HG02642 (cell line): ENCODE measurements around the gene MIPEP.
"Not testable (repeated sequence)": the region's sequence is repeated elsewhere in the genome, so short reads cannot be mapped to it uniquely, and the experiment has no call there.

ENCODE experiments used
- ATAC-seq: cut with Tn5 transposase; IDR thresholded peaks from one replicate; pipeline ENCODE4 v1.9.1; 2021; ENCODE audit warnings: mild to moderate bottlenecking; ENCODE audit not compliant: unreplicated experiment, poor library complexity

MIPEP gene

DNA sequence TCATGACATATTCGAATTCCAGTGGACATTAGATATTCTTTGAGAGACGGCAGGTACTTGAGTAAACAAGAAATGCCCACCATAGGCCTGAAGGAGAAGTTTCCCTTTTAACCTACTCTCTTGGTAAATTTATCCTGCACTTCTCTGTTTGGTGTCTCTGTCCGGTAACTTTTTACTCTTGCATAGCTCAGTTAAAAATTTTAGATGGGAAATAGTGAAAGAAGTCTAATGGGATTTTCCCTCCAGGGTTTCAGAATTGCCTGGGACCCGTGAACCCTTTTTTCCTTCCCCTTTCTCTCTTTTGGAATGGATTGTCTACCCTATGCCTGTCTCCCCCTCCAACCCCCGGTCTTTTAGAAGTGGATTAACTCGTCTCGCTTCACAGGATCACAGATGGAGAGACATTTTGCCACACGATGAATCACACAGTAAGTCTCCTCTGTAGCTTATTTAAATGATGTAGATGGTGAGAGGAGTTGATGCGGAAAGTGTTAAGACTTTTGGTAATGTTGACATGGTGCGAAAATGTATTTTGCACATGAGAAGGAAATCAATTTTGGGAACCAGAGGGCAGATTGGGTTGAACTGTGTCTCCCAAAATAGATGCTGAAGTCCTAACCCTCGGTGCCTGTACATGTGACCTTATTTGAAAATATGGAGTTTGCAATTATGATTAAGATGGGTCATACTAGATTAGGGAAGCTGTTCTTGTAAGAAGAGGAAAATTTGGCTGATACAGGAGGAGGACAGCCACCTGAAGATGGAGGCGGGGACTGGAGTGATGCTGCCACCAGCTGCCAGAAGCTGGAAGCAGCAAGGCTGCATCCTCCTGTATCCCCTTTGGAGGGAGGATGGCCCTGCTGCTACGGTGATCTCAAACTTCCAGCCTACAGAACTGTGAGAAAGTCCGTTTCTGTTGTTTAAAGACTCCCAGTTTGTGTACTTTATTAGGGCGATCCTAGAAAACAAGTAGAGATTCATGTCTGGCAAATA, 711 bp upstream of the MIPEP start:
- ATAC-seq: no peak

DNA sequence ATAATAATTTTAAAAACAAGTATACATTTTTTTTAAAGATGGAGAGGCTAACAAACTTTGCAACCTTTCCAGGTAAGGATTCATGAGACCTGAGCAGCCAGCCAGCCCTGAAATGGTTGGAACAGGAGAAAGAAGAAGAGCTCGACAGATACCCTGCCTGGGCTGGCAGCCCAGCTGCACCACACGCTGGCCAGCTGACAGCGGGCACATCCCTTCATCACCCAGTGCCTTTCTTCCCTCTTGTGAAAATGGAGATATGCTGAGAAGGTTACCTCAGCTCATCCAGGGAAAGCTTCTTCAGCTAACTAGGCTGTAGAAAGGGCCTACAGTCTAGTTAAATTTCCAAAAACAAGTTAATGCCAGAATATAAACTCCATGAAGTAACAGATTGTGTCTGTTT, 4.8 kb downstream of the MIPEP start:
- ATAC-seq: not testable (repeated sequence)

GRCh38 chr13:23883255-23883654, 5.9 kb downstream of the MIPEP start:
- no peak for ATAC-seq

DNA sequence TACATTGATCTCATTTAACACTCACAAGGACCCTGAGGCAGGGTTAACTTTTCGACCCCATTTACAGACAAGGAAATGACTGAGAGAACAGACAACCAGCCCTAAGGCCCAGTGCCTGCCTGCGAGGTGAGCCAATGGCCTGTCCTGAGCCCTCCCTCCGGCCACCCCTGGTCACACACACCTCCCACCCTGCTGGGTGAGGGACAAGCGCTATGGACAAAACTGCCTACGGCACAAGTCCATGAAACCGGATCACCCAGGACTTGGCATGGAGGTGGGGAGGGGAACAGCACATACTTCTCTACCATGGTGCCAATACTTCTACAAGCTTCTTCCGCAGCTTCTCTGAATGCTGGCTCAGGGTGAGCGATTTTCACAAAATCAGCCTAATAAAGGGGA, 7.8 kb downstream of the MIPEP start:
- ATAC-seq: not testable (repeated sequence)

DNA sequence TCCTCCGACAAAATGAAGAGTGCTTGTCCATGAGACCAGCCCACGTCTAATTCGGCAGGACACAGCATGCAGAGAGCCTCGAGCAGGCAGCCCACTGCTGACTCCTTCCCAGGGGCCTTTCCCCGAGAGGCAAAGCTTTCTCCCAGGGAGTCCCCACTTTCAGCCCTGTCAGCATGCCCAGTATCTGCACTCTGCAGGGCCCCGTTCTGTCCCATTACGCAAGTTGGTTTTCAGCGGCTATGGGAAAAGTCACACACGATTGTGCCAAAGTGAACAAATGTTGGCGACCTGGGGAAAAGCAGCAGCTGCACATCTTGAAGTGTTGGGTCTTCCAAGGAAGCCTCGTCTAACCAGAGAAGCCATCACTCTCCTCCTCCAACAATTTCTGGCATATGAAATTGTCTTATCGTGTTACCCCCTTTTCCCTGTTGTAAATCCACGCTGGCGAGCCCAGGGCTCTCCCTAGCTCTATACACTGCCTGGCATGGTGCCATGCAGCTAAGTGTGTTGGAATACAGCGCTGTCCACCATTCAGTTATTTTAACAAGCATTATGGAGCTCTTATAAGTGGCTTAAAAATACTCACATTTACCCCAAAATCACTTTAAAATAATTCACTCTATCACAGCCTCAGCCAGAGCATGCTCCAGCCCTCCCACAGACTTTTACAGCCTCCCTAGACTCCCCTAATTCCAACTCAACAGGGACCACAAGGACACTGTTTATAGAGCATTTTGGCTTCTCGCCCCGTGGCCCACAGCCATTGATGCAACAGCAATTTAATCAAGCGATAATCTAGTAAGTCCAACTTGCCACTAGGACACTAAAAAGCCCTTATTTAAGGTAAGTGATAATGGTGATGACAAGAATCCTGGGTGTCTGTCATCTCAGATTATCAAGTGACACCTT, 8.5 kb downstream of the MIPEP start:
- not testable (repeated sequence) for ATAC-seq

DNA sequence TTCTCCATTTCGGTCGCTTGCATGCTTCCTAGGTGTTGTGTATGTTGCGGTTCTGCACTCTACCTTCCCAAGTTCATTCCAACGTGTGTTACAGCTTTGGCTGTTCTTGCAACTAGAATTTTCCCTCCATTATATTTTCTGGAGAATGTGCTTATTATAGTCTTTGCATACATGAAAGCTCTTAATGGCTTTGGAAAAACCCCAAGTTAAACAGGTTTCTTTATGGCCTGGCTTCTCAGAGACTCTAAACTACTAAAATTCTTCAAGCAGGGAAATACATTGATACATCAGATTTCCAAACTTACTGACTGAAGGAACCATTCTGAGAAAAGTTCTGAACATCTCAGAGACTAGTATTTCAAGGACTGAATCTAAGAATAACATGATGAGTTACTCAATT, 11.9 kb downstream of the MIPEP start:
- no peak for ATAC-seq

GRCh38 chr13:23876265-23876664, 12.9 kb downstream of the MIPEP start:
- ATAC-seq: no peak

DNA sequence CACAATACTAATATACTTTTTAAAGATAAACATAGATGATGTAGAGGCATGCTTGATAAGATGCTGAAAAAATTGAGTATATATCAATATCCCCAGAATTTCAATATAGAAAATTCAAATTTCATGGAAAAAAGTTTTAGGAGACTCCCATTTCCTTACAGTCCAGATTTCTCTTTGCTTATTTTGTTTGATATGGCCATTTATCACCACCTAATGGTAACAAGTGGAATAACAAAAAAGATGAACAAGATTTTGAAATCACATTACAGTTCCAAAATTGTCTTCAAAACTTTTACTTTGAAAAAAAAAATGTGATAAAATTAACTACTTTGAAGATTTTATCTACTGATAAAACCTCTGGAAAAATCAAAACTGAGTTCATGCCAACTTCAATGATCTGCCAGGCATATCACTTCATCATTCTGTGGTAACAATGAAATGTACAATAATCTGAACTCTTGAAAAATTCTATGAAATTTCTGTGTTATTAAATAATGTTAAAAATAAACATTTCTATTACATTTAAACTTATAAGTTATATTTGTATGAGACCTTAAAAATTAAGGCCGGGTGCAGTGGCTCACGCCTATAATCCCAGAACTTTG, 17.5 kb downstream of the MIPEP start:
- no peak for ATAC-seq

DNA sequence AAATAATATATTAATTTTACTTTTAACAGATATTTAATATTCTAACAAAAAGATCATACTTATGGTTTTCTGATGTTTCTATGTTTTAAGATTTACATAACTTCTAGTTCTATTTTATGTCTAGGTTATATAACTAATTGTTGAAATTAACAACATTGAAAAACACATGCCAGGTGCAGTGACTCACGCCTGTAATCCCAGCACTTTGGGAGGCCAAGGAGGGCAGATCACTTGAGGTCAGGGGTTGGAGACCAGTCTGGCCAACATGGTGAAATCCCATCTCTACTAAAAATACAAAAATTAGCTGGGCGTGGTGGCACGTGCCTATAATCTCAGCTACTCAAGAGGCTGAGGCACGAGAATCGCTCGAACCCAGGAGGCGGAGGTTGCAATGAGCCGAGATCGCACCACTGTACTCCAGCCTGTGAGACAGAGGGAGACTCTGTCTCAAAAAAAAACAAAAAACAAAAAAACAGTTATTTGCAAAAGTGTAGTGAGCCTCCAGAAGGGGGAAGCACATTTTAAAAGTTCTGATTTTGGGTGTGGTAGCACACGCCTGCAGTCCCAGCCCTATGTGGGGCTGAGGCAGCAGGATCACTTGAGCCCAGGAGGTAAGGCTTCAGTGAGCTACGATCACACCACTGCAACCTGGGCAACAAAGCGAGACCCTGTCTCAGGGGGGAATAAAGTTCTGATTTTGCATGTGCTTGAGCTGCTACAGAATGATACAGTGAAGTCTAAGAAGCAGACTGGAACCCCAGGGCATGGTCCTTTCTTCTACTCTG, 18.7 kb downstream of the MIPEP start:
- no peak for ATAC-seq

DNA sequence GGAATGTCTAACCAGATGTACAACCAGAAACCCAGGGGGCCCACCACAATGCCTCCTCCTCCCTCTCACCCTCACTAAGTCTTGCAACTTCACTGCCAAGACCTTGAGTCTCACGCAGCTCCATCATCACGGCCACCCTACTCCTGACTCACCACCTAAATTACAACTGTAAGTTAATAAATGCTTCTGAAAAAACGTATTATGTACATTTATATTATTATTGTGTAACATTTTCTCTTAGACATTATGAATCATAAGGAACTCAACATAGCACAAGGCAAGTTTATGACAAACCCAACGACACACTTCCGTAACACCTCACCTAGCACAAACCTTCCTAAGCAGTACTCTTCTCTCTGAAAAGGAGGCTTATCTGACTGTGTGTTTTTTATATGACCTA, 20.7 kb downstream of the MIPEP start:
- ATAC-seq: no peak

GRCh38 chr13:23867027-23867491, 22.1 kb downstream of the MIPEP start:
- ATAC-seq: no peak

DNA sequence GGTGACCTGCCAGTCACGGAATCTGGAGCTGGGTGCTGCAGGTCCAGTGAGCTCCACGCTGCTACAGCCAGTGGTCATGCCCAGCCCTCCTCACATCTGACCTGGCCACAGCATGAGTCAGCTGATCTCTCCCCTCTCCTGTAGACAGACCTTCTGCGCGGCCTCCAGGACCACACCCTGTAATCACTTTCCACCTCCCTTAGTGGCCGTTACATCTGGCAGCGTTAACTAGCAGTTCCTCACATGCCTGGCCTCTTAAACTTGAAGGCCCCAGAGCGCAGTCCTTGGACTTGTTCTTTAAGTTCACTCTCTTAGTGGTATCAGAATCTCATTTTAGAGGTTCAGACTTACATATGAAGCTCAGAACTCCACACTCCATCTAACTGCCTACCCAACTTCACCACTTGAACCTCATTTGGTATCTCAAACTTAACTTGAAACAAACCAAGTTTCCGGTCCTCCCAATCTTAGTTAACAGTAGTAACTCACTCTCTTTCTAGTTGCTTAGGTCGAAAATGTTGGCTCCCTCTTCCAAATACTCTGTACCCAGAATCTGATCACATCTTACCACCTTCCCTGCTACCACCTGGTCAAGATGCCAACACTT, 22.7 kb downstream of the MIPEP start:
- no peak for ATAC-seq

DNA sequence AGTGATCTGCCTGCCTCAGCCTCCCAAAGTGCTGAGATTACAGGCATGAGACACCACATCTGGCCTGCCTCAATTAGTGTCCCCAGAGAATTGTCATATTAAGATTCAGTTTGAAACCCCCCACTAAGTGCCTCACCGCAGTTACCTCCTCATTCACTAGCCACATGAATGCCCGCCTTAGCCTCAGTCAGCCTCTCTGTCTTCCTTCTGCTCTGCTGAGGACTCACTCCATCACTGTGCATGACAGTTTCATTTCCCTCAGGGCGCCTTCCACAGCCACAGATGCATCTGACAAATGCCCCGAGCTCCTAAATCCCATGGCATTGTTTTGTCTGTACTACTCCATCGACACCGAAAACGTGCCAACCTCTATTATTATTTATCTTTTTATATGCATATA, 23.3 kb downstream of the MIPEP start:
- ATAC-seq: no peak

- no peak for ATAC-seq
Observed at GRCh38 chr13:23865026-23865425, 24.2 kb downstream of the MIPEP start.

DNA sequence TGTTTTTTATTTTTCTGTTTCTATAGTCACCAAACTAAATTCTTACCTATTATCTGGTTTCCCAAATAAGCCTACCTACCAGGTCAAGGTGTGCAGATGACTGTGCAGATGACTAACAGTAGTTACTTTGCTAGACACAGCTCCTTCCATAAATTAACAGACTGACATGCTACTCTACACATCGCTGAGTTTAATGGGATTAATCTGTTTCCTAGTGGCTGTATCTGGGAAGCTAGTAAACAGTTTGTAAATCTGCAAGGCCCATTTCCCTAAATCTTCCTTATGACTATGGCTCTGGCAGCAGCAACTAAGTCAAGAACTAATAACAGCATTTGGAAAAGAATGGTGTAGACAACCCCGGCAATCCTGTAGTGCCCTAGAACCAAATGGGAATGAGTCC, 27.9 kb downstream of the MIPEP start:
- no peak for ATAC-seq

DNA sequence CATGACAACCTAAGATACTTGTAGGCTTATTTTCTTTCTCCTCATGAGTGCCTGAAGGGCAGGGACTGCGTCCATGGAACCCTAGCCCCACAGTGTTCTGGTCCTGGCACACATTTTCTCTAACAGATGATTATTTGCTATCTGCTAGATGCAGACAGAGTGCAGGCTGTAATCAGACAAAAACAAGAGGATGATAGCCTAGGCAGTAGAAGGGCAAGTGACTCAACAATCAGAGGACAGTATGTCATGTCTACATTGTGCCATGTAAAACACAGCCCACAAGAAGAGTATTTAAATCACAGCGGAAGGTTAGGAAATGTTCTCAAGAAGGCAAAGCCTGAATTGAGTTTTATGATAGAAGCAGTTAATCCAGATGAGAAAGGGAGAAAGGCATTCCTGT, 29.3 kb downstream of the MIPEP start:
- no peak for ATAC-seq

- no peak for ATAC-seq
Observed at GRCh38 chr13:23859455-23859854, 29.7 kb downstream of the MIPEP start.

DNA sequence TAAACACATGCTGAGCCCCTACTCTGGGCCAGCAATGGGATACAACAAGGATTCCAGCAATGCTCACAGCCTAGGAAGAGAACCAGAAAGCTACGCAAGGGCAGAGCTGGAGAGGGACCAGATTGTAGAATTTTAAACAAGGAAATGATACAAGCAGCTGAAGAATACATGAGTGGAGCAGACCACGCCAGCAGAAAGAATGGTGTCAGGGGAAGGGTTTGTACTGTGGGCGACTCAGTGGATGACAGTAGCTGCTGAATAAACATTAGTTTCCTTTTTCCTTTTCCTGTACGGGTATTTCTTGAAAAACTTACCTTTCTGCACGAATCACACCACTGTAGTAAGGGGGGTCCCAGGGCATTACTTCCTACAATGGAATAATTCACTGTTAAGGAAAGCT, 30.7 kb downstream of the MIPEP start:
- ATAC-seq: no peak

DNA sequence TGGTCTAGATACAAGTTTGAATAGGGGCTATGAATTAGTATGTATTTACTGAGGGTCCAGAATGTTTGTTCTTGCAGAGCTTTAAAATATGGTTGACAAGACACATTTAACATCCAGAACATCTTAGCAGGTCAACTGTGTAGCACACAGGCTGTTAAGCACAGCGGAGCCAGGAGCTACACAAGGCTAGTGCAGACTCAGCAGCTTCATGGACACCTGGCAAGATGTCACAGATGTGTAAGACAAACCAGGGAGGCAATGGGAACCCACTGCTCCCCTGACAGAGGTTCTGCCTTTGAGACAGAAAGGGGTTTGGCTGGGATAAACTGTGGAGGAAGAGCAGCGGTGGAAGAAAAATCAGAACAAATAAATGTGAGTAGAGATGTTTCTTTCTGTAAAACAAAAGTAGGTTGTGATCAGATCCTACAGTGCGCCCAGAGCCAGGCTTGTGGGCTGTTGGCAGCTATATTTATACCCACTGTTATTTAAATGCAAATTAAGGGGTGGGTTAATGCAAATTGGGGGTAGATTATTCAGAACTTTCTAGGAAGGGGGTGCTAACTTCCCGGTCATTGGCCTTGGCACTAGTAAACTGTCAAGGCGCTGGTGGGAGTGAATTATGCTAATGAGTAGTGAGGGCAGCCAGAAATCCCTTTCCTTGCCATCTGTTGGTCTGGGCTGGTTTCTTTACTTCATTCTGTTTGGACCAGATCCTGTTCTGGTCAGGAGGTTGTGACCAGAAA, 33.0 kb downstream of the MIPEP start:
- no peak for ATAC-seq
